IPS-15b (cell line): Measurements from ENCODE around the gene PRH2.

Experiments used
- H3K27me3 ChIP-seq: one replicate; pipeline ENCODE4 v1.6.1; 2013; ENCODE audit warnings: low read length; ENCODE audit not compliant: control insufficient read depth, insufficient read depth
- H3K36me3 ChIP-seq: one replicate; pipeline ENCODE4 v1.6.1; 2013; ENCODE audit warnings: low read length; ENCODE audit not compliant: control insufficient read depth, insufficient read depth
- H3K4me1 ChIP-seq: one replicate; pipeline ENCODE4 v1.6.1; 2013; ENCODE audit warnings: mild to moderate bottlenecking, low read length; ENCODE audit not compliant: control insufficient read depth, insufficient read depth
- H3K4me3 ChIP-seq: one replicate; pipeline ENCODE4 v1.5.1; 2013; ENCODE audit warnings: low read depth, low read length
- H3K9ac ChIP-seq: one replicate; pipeline ENCODE4 v1.6.1; 2013; ENCODE audit warnings: low read depth, mild to moderate bottlenecking, low read length
- H3K9me3 ChIP-seq: one replicate; pipeline ENCODE4 v1.6.1; 2013; ENCODE audit warnings: mild to moderate bottlenecking, low read length; ENCODE audit not compliant: control insufficient read depth, insufficient read depth

PRH2 gene

DNA sequence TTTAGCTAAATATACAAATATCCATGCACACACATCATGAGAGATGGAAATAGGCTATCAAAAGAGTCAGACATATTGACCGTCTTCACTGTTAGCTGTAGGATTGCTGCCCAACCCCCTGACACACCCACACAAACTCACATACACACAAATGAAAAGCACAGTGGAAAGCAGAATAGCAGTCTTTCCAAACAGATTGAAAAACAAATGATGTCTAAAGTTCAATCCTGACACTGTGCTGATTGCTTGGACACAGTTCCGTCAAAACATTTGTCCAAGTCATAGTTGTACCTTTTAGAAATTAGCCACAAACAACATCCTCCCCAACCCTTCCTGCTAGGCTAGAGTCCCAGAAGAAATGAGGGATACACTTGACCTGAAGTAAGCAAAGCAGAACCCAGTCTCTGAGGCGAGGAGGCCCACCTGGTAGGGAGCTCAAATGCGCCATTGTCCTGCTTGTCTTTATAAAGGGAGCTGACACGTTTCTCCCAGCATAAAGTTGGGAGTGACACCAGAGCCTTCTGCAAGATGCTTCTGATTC is at the start of gene PRH2:
Gene PRH2 (plus strand): TSS at position 491 of the 541 bp plus-strand sequence. CDS start 38 bp downstream, at position 529.
- H3K9me3 ChIP-seq, result no peaks in the 10 kb centered on the region
- no peaks in the 10 kb centered on the region for H3K4me1 ChIP-seq
- no peaks in the 10 kb centered on the region for H3K36me3 ChIP-seq
- H3K4me3 ChIP-seq, result no peak within 1 kb of the TSS
- H3K27me3 ChIP-seq, result no peaks in the 10 kb centered on the region
- H3K9ac ChIP-seq, result no peak within 1 kb of the TSS

DNA sequence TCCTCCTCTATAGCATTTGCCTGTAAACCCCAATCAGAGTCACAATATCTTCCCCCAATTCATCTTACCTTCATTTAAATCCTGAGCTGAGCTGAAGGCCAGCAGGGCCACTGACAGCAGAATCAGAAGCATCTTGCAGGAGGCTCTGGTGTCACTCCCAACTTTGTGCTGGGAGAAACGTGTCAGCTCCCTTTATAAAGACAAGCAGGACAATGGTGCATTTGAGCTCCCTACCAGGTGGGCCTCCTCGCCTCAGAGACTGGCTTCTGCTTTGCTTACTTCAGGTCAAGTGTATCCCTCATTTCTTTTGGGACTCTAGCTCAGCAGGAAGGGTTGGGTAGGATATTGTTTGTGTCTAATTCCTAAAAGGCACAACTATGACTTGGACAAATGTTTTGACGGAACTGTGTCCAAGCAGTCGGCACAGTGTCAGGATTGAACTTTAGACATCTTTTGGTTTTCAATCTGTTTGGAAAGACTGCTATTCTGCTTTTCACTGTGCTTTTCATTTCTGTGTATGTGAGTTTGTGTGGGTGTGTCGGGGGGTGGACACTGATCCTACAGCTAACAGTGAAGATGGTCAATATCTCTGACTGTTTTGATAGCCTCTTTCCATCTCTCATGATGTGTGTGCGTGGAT is 44.8 kb upstream of the PRH2 start, which contains the start of gene PRH1:
Gene PRH1 (minus strand): TSS at position 170 of the 640 bp plus-strand sequence. CDS start 38 bp downstream, at position 132.
- Histone ChIP-seq H3K4me1 (no peaks in the 10 kb centered on the region), H3K36me3 (no peaks in the 10 kb centered on the region), H3K27me3 (no peaks in the 10 kb centered on the region), H3K4me3 (no peak within 1 kb of the TSS), H3K9ac (no peak within 1 kb of the TSS), H3K9me3 (no peaks in the 10 kb centered on the region)

DNA sequence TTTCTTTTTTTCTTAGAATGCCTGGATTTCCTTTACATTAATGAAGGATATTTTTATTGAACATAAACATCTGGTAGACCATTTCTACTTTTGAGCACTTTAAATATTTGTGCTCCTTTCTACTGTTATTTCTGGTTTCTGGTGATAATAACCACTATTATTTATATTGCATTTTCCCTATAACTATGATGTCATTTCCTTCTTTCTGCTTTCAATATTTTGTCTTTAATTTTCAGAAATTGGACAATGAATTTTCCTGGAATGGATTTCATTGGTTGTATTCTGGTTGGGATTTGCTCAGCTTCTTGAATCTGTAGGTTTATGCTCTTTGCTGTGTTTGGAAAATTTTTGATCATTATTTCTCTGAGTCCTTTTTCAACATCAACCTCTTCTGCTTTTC is 39.8 kb upstream of the PRH2 start:
- H3K9me3 ChIP-seq, result no peaks in the 10 kb centered on the region
- H3K36me3 ChIP-seq, result no peaks in the 10 kb centered on the region
- no peak overlapping the region for H3K9ac ChIP-seq
- no peaks in the 10 kb centered on the region for H3K27me3 ChIP-seq
- no peaks in the 10 kb centered on the region for H3K4me1 ChIP-seq
- no peak overlapping the region for H3K4me3 ChIP-seq

DNA sequence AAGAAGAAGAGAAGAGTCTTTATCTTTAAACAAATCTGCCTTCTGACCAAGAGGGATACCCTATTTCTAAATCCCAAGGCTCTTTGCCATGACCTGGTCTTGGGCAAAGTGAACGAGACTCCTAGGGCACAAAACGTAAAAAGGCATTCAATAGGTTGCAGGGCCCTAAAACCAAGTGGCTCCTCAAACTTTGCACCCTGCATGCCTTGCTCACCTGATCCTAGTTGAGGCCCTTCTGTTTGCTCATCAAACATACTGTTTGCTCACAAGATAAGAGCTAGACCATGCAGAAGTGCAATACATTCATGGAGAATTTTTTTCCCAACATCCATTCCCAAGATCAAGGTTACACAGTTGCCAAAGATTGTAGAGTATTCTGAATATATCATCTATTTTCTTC is 37.1 kb upstream of the PRH2 start:
- Histone ChIP-seq H3K9ac (no peak overlapping the region), H3K9me3 (no peaks in the 10 kb centered on the region), H3K4me1 (no peaks in the 10 kb centered on the region), H3K36me3 (no peaks in the 10 kb centered on the region), H3K4me3 (no peak overlapping the region), H3K27me3 (no peaks in the 10 kb centered on the region)

DNA sequence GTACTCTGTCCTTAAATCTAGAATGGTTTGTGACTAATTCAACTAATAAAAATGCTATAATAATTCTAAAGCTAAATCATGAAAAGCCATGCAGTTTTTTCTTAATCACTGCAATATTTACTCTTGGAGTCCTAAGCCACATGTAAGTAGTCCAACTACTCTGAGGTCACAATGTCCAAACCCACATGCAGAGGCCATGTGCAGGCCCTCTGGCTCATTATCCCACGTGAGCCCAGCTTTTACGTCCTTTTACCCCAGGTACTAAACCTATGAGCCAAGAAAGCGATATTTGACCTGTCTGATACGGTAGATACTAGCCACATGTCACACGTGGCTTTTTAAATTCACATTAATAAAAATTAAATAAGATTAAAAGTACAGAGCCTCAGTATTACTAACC is 32.2 kb upstream of the PRH2 start:
- H3K9me3 ChIP-seq, result no peaks in the 10 kb centered on the region
- no peaks in the 10 kb centered on the region for H3K4me1 ChIP-seq
- no peak overlapping the region for H3K4me3 ChIP-seq
- H3K36me3 ChIP-seq, result no peaks in the 10 kb centered on the region
- no peaks in the 10 kb centered on the region for H3K27me3 ChIP-seq
- no peak overlapping the region for H3K9ac ChIP-seq

DNA sequence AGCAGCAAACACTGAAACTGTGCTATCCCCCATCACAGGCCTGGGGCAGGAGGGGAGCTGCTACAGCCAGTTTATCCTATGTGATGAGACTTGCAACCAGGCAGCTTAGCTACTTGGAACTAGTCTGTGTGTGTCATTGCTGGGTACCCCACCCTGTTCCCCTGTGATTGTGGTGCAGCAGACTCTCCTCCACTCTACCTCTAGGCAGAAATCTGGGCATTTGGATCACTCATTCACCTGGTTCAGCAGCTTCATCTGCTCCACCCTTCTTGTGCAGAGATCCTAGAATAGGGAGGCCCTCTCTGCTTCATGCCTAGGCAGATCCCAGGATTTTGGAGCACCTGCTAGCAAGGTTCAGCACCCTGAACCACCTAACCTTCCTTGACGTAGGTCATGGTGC is 28.5 kb upstream of the PRH2 start:
- no peaks in the 10 kb centered on the region for H3K36me3 ChIP-seq
- H3K27me3 ChIP-seq, result no peaks in the 10 kb centered on the region
- no peak overlapping the region for H3K9ac ChIP-seq
- H3K4me1 ChIP-seq, result no peaks in the 10 kb centered on the region
- no peaks in the 10 kb centered on the region for H3K9me3 ChIP-seq
- no peak overlapping the region for H3K4me3 ChIP-seq

DNA sequence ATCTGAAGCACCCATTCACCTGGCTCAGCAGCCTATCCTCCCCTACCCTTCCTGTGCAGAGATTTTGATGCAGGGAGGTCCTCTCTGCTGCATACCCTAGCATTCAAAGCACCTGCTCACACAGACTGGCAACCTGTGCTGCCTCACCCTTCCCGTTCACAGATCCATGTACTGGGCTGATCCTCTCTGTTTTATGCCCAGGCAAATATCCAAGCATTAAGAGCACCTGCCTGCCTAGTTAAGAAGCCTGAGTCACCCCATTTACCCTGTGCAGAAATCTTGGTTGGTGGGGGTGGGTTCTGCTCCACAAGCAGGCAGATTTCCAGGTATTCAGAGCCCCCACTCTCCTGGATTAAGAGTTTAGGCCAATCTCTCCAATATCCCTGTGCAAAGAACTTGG is 28.1 kb upstream of the PRH2 start:
- Histone ChIP-seq H3K4me3 (no peak overlapping the region), H3K27me3 (no peaks in the 10 kb centered on the region), H3K9me3 (no peaks in the 10 kb centered on the region), H3K9ac (no peak overlapping the region), H3K4me1 (no peaks in the 10 kb centered on the region), H3K36me3 (no peaks in the 10 kb centered on the region)

DNA sequence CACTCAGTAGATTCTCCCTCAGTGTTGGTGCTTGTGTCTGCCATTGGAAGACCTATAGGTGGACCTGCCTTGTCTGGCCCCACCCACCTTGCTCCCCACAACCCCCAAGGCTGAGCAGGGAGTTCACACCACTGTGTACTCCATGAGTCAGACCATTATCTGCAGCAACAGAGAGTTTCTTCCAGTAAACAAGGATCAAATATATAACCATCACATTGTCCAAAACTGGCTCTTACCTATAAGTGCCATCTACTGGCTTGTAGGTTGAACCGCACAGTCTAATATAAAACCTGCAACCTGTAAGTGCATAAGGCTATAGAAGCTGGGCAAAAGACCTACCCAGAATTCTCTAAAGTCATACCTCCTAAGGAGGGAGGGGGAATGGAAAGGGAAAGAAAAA is 27.6 kb upstream of the PRH2 start:
- Histone ChIP-seq H3K27me3 (no peaks in the 10 kb centered on the region), H3K4me3 (no peak overlapping the region), H3K4me1 (no peaks in the 10 kb centered on the region), H3K9ac (no peak overlapping the region), H3K9me3 (no peaks in the 10 kb centered on the region), H3K36me3 (no peaks in the 10 kb centered on the region)

DNA sequence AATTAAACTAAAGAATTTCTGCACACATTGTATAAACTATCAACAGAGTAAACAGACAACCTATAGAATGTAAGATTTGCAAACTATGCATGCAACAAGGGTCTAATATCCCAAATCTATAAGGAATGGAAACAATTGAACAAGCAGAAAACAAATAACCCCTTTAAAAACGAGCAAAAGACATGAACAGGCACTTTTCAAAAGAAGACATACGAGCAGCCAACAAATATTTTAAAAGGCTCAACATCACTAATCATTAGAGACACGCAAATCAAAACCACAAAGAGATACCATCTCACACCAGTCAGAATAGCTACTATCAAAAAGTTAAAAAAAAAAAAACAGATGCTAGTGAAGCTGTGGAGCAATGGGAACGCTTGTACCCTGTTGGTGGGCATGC is 24.4 kb upstream of the PRH2 start:
- Histone ChIP-seq H3K9me3 (no peaks in the 10 kb centered on the region), H3K36me3 (no peaks in the 10 kb centered on the region), H3K4me1 (no peaks in the 10 kb centered on the region), H3K9ac (no peak overlapping the region), H3K27me3 (no peaks in the 10 kb centered on the region), H3K4me3 (no peak overlapping the region)

DNA sequence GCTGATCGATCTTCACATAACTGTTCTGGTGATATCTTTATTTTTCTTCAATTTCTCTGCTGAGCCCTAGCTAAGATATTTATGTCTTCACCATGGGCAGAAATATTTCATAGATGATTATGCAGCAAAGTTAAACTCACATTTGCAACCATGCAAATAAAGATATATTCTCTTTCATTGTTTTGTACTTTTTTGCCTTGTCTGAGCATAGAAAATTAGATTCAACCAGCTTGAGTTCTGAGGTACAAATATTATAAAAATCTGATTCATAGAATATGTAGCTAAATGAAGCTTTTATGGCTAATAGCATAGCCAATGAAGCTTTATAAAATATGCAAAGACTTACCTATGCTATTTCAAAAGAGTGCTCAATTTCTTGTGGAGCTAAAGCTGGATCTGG is 19.6 kb upstream of the PRH2 start, which contains the start of gene TAS2R13:
Gene TAS2R13 (minus strand): TSS at position 101 of the 400 bp plus-strand sequence. CDS start 264 bp downstream, outside the sequence.
- H3K9ac ChIP-seq, result no peak within 1 kb of the TSS

DNA sequence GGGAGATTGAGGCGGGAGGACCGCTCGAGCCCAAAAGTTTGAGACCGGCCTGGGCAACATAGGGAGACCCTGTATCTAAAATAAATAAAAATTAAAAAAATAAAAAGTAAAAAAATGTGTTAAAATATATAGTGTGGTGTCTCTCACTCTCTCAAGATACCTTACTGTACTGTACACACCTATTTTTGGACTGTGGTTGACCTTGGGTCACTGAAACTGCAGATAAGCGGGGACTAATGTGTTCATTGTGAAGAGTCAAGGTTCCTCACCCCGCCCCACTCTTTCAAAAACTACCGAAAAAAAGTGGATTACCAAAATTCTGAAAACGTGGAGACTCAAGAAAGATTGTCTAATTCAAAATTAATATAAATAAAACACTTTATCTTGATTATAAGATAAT is 18.7 kb upstream of the PRH2 start:
- Histone ChIP-seq H3K9me3 (no peaks in the 10 kb centered on the region), H3K36me3 (no peaks in the 10 kb centered on the region), H3K27me3 (no peaks in the 10 kb centered on the region), H3K9ac (no peak overlapping the region), H3K4me3 (no peak overlapping the region), H3K4me1 (no peaks in the 10 kb centered on the region)

More for the DNA sequence above, 19.6 kb upstream of the PRH2 start, which contains the start of gene TAS2R13:
- Histone ChIP-seq H3K4me3 (no peak within 1 kb of the TSS), H3K27me3 (no peaks in the 10 kb centered on the region), H3K36me3 (no peaks in the 10 kb centered on the region), H3K4me1 (no peaks in the 10 kb centered on the region), H3K9me3 (no peaks in the 10 kb centered on the region)

DNA sequence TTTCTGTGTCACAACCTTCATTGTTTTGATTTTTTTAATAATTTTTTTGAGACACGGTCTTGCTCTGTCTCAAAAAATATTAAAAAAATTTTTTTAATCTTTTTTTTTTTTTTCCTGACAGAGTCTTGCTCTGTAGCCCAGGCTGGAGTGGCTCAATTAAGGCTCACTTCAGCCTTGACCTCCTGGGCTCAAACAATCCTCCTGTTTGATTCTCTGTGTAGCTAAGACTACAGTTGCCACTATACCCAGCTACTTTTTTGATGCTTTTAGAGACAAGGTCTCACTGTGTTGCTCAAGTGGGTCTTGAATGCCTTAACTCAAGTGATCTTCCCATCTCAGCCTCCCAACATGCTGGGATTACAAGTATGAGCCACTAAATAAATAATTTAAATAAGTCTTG is 9.2 kb upstream of the PRH2 start:
- no peaks in the 10 kb centered on the region for H3K4me1 ChIP-seq
- H3K4me3 ChIP-seq, result no peak overlapping the region
- no peaks in the 10 kb centered on the region for H3K36me3 ChIP-seq
- H3K9ac ChIP-seq, result no peak overlapping the region
- no peaks in the 10 kb centered on the region for H3K9me3 ChIP-seq
- H3K27me3 ChIP-seq, result no peaks in the 10 kb centered on the region
